Smooth muscle cell (in vitro differentiated cells): ENCODE measurements around the gene RIPOR2. TPM values are rescaled to one million over a fixed set of nuclear protein-coding genes. Genes with fewer than 3 reads are reported as not detected.

ENCODE experiments used
- DNase-seq: peaks from one replicate; lab custom pipeline; 2025; ENCODE audit not compliant: unreplicated experiment; lab: John Stamatoyannopoulos, UW
- H2AFZ ChIP-seq: fragments of 200-600 bp; sonication (generic); 2 replicates; pipeline ENCODE4 v1.6.0; 2016; ENCODE audit warnings: antibody characterized with exemption, low read depth, mild to moderate bottlenecking
- H3F3A ChIP-seq: fragments of 200-600 bp; sonication (generic); 2 replicates; pipeline ENCODE4 v1.6.0; 2017; ENCODE audit warnings: antibody characterized with exemption, low read depth
- H3K27ac ChIP-seq: fragments of 200-600 bp; sonication (generic); 2 replicates; pipeline ENCODE4 v1.5.1; 2016; ENCODE audit warnings: low read depth, mild to moderate bottlenecking
- H3K27me3 ChIP-seq: fragments of 200-600 bp; sonication (generic); 2 replicates; pipeline ENCODE4 v1.6.1; 2016; ENCODE audit warnings: low read depth, mild to moderate bottlenecking
- H3K36me3 ChIP-seq: fragments of 200-600 bp; sonication (generic); 2 replicates; pipeline ENCODE4 v1.5.1; 2016; ENCODE audit warnings: low read depth
- H3K4me1 ChIP-seq: fragments of 200-600 bp; sonication (generic); 2 replicates; pipeline ENCODE4 v1.5.1; 2016; ENCODE audit warnings: low read depth
- H3K4me2 ChIP-seq: fragments of 200-600 bp; sonication (generic); 2 replicates; pipeline ENCODE4 v1.6.0; 2016; ENCODE audit warnings: mild to moderate bottlenecking
- H3K4me3 ChIP-seq: fragments of 200-600 bp; sonication (generic); 2 replicates; pipeline ENCODE4 v1.5.1; 2016; ENCODE audit warnings: mild to moderate bottlenecking
- H3K79me2 ChIP-seq: fragments of 200-600 bp; sonication (generic); 2 replicates; pipeline ENCODE4 v1.6.0; 2016; ENCODE audit warnings: low read depth, mild to moderate bottlenecking
- H3K9ac ChIP-seq: fragments of 200-600 bp; sonication (generic); 2 replicates; pipeline ENCODE4 v1.6.0; 2016; ENCODE audit warnings: low read depth
- H3K9me3 ChIP-seq: fragments of 200-600 bp; sonication (generic); replicated peaks from 2 replicates; pipeline ENCODE4 v1.5.1; 2016; ENCODE audit warnings: low read depth
- H4K20me1 ChIP-seq: fragments of 200-600 bp; sonication (generic); 2 replicates; pipeline ENCODE4 v1.6.0; 2016; ENCODE audit warnings: low read depth
- CTCF ChIP-seq: fragments of 200-600 bp; sonication (generic); IDR thresholded peaks from 2 replicates; pipeline ENCODE4 v1.5.1; 2017; ENCODE audit warnings: borderline replicate concordance, mild to moderate bottlenecking, antibody characterized with exemption; ENCODE audit not compliant: insufficient read depth, poor library complexity, severe bottlenecking
- WGBS: methylation state at CpG from one replicate; pipeline ENCODE4 v1.1.7; 2016; ENCODE audit warnings: low lambda C conversion rate; 5-methylcytosine and 5-hydroxymethylcytosine counted together
- polyA plus RNA-seq: library from polyadenylated mRNA; unstranded; fragments of >200 nt; fragmentation: Nextera tagmentation; extraction: Ambion mirVana; gene quantifications from 2 replicates; pipeline ENCODE4 v1.2.1, GENCODE V29; 2016
- total RNA-seq: library from RNA; depleted of rRNA; stranded (reverse); fragments of >200 nt; gene quantifications from 2 replicates; pipeline ENCODE4 v1.2.3, GENCODE V29; 2014

The RIPOR2 gene
- total and polyA plus RNA-seq, 2 experiments from 2014 or later: 2.3 to 5.6 TPM

GRCh38 chr6:24908650-24909035 lies 27.1 kb downstream of the RIPOR2 start:
- Histone ChIP-seq H3K9me3 (no peaks in the 10 kb centered on the region), H3K9ac (no peak overlapping the region), H4K20me1 (no peaks in the 10 kb centered on the region), H3K4me1 (peaks cover 10% of the 10 kb centered on the region), H3K79me2 (no peaks in the 10 kb centered on the region), H3F3A (peaks cover 10% of the 10 kb centered on the region), H3K4me3 (no peak overlapping the region), H2AFZ (no peak overlapping the region), H3K4me2 (peak overlapping the region; percentile 6), H3K27me3 (peaks cover 7% of the 10 kb centered on the region), H3K27ac (no peak overlapping the region), H3K36me3 (no peaks in the 10 kb centered on the region)
- no peak for TF ChIP-seq CTCF
- no peak for DNase-seq
- 82% methylated on average over 4 of the region's 4 CpGs for WGBS

- Histone ChIP-seq H4K20me1 (no peaks in the 10 kb centered on the region), H3K27ac (no peak overlapping the region), H3K36me3 (no peaks in the 10 kb centered on the region), H3K27me3 (peaks cover 7% of the 10 kb centered on the region), H3K4me3 (no peak overlapping the region), H3K9ac (no peak overlapping the region), H3K4me1 (peaks cover 10% of the 10 kb centered on the region), H3F3A (peaks cover 10% of the 10 kb centered on the region), H3K4me2 (no peak overlapping the region), H2AFZ (no peak overlapping the region), H3K9me3 (no peaks in the 10 kb centered on the region), H3K79me2 (no peaks in the 10 kb centered on the region)
- WGBS: 52% methylated on average over 4 of the region's 4 CpGs
- no peak for DNase-seq
- TF ChIP-seq CTCF: no peak
Observed at GRCh38 chr6:24907919-24908649, 27.7 kb downstream of the RIPOR2 start.

GRCh38 chr6:24906314-24906713 lies 29.4 kb downstream of the RIPOR2 start:
- no peak overlapping the region for H2AFZ ChIP-seq
- no peak for DNase-seq
- H3K4me2 ChIP-seq: no peak overlapping the region
- H4K20me1 ChIP-seq: no peaks in the 10 kb centered on the region
- peaks cover 5% of the 10 kb centered on the region for H3F3A ChIP-seq
- peaks cover 3% of the 10 kb centered on the region for H3K27me3 ChIP-seq
- TF ChIP-seq CTCF: no peak
- H3K4me1 ChIP-seq: peaks cover 5% of the 10 kb centered on the region
- no peaks in the 10 kb centered on the region for H3K79me2 ChIP-seq
- no peak overlapping the region for H3K27ac ChIP-seq
- H3K9me3 ChIP-seq: no peaks in the 10 kb centered on the region
- no peak overlapping the region for H3K4me3 ChIP-seq
- H3K36me3 ChIP-seq: no peaks in the 10 kb centered on the region
- H3K9ac ChIP-seq: no peak overlapping the region

GRCh38 chr6:24905483-24905882 lies 30.3 kb downstream of the RIPOR2 start:
- Histone ChIP-seq H3F3A (peaks cover 5% of the 10 kb centered on the region), H3K4me1 (peaks cover 4% of the 10 kb centered on the region), H4K20me1 (no peaks in the 10 kb centered on the region), H3K4me3 (no peak overlapping the region), H3K27me3 (no peaks in the 10 kb centered on the region), H3K9me3 (no peaks in the 10 kb centered on the region), H2AFZ (no peak overlapping the region), H3K36me3 (no peaks in the 10 kb centered on the region), H3K79me2 (no peaks in the 10 kb centered on the region), H3K9ac (no peak overlapping the region), H3K4me2 (no peak overlapping the region), H3K27ac (no peak overlapping the region)
- no peak for TF ChIP-seq CTCF
- DNase-seq: no peak
- WGBS: 91% methylated on average over 3 of the region's 3 CpGs
